Bronchial epithelial cell (primary cell): Measurements from ENCODE around the gene USP6NL. TPM values are rescaled to one million over a fixed set of nuclear protein-coding genes. Genes with fewer than 3 reads are reported as not detected.

ENCODE experiments used
- DNase-seq: peaks from one replicate; pipeline ENCODE4 v3.0.0-alpha.2; 2010; ENCODE audit warnings: low read depth
- FAIRE-seq: peaks from 2 replicates; lab custom pipeline; 2011; peaks lifted over from hg19 to GRCh38; lab: Jason Lieb, UNC
- H3K27me3 ChIP-seq: 2 replicates; pipeline ENCODE4 v1.5.1; 2011; ENCODE audit warnings: low read length; ENCODE audit not compliant: control insufficient read depth, insufficient read depth
- H3K36me3 ChIP-seq: 2 replicates; pipeline ENCODE4 v1.5.1; 2011; ENCODE audit warnings: low read length; ENCODE audit not compliant: control insufficient read depth, insufficient read depth
- H3K4me3 ChIP-seq: 2 replicates; pipeline ENCODE4 v1.5.1; 2011; ENCODE audit warnings: mild to moderate bottlenecking, low read depth, low read length, control low read depth
- total RNA-seq: library from RNA; depleted of rRNA; stranded (reverse); fragments of >200 nt; gene quantifications from 2 replicates; pipeline ENCODE4 v1.2.1, GENCODE V29; 2014
- TF ChIP-seq, protein P1 (sequence below): IDR thresholded peaks from 2 replicates; pipeline ENCODE4 v1.5.1; 2011; ENCODE audit warnings: mild to moderate bottlenecking, moderate library complexity, low read length, control low read depth, inconsistent platforms; ENCODE audit not compliant: insufficient read depth, severe bottlenecking

The USP6NL gene
- total RNA-seq, 1 donor from 2014 or later = 8.7 TPM

- no peaks in the 10 kb centered on the region for H3K27me3 ChIP-seq
- DNase-seq = no peak
- TF ChIP-seq, protein P1, sequence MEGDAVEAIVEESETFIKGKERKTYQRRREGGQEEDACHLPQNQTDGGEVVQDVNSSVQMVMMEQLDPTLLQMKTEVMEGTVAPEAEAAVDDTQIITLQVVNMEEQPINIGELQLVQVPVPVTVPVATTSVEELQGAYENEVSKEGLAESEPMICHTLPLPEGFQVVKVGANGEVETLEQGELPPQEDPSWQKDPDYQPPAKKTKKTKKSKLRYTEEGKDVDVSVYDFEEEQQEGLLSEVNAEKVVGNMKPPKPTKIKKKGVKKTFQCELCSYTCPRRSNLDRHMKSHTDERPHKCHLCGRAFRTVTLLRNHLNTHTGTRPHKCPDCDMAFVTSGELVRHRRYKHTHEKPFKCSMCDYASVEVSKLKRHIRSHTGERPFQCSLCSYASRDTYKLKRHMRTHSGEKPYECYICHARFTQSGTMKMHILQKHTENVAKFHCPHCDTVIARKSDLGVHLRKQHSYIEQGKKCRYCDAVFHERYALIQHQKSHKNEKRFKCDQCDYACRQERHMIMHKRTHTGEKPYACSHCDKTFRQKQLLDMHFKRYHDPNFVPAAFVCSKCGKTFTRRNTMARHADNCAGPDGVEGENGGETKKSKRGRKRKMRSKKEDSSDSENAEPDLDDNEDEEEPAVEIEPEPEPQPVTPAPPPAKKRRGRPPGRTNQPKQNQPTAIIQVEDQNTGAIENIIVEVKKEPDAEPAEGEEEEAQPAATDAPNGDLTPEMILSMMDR = no peak
- H3K4me3 ChIP-seq = no peak overlapping the region
- H3K36me3 ChIP-seq = peaks cover 2% of the 10 kb centered on the region
- FAIRE-seq = no peak
Observed at GRCh38 chr10:11465406-11465805, 146.0 kb downstream of the USP6NL start.

DNA sequence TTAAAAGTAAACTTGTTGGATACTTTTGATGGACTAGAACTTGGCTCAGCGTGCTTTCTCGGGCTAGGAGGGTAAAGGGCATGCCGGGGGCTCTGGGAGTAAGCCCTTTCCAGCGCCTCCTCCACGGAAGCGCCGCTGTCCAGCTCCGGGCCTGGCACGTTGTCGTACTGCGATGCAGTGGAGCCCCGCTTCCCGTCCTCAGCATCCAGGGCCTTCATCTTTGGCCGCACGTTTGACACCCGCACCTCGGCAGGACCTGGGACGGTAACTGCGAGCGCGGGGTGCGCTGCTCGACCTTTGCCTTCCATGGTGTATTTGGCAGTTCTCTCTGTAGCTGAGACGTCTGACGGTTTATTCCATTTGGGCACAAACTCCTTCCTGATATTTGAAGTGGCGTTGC is 148.3 kb downstream of the USP6NL start:
- peaks cover 2% of the 10 kb centered on the region for H3K36me3 ChIP-seq
- H3K27me3 ChIP-seq = no peaks in the 10 kb centered on the region
- no peak for DNase-seq
- H3K4me3 ChIP-seq = no peak overlapping the region
- FAIRE-seq = no peak
- TF ChIP-seq, protein P1 = no peak

DNA sequence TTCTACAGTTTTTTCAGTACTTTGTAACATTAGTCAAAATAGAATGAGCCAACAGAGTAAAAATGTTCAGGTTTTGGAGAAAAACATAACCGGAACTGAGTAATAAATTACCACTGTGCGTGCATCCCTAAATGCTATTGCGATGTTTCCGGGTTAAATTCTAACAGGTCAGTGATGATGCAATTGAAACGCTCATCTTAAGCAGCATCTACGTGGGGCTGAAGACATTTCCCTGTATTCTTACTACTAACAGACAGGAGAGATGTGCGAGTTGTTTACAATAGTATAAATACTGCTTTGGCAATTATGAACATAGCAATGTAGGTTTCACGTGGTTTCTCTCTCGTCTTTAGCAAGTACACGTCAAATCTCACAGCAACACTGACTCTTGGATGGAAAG is 149.4 kb downstream of the USP6NL start:
- Histone ChIP-seq H3K27me3 (no peaks in the 10 kb centered on the region), H3K36me3 (peaks cover 2% of the 10 kb centered on the region), H3K4me3 (no peak overlapping the region)
- DNase-seq (no peak), FAIRE-seq (no peak)
- TF ChIP-seq, protein P1 = no peak

GRCh38 chr10:11457336-11457735 is 154.1 kb downstream of the USP6NL start:
- TF ChIP-seq, protein P1 = no peak
- no peaks in the 10 kb centered on the region for H3K36me3 ChIP-seq
- no peak for DNase-seq
- no peak overlapping the region for H3K4me3 ChIP-seq
- no peak for FAIRE-seq
- H3K27me3 ChIP-seq = no peaks in the 10 kb centered on the region

- FAIRE-seq = no peak
- TF ChIP-seq, protein P1 = peak; percentile 7
Observed at GRCh38 chr10:11454958-11455566, 156.4 kb downstream of the USP6NL start.

GRCh38 chr10:11454160-11454559 is 157.3 kb downstream of the USP6NL start:
- FAIRE-seq (no peak), DNase-seq (no peak)
- TF ChIP-seq, protein P1 = no peak
- Histone ChIP-seq H3K36me3 (no peaks in the 10 kb centered on the region), H3K27me3 (no peaks in the 10 kb centered on the region), H3K4me3 (no peak overlapping the region)

More at GRCh38 chr10:11454958-11455566, 156.4 kb downstream of the USP6NL start:
- no peak for DNase-seq
- no peak overlapping the region for H3K4me3 ChIP-seq
- no peaks in the 10 kb centered on the region for H3K36me3 ChIP-seq
- H3K27me3 ChIP-seq = no peaks in the 10 kb centered on the region
